Effector memory CD4-positive, alpha-beta T cell (primary cell): ENCODE data around the gene COL26A1.
A peak's percentile ranks its signal among the peaks of the same experiment; 100 is the strongest.
"Not testable (repeated sequence)": the region's sequence is repeated elsewhere in the genome, so short reads cannot be mapped to it uniquely, and the experiment has no call there.

ENCODE experiments used
- DNase-seq, 3 donors: peaks; one replicate each; pipeline ENCODE4 v3.0.0-alpha.2; 2020
- H3K27ac ChIP-seq: 2 replicates; pipeline ENCODE4 v1.7.0; 2013; ENCODE audit warnings: mild to moderate bottlenecking, low read length, moderate library complexity; ENCODE audit not compliant: insufficient read depth, poor library complexity, severe bottlenecking
- H3K27me3 ChIP-seq: replicated peaks from 2 replicates; pipeline ENCODE4 v1.7.0; 2013; ENCODE audit warnings: mild to moderate bottlenecking, low read length; ENCODE audit not compliant: insufficient read depth, control insufficient read depth, poor library complexity, severe bottlenecking
- H3K36me3 ChIP-seq: 2 replicates; pipeline ENCODE4 v1.7.0; 2013; ENCODE audit warnings: mild to moderate bottlenecking, low read length, moderate library complexity; ENCODE audit not compliant: control insufficient read depth, insufficient read depth
- H3K4me1 ChIP-seq: 2 replicates; pipeline ENCODE4 v1.7.0; 2013; ENCODE audit warnings: low read length, mild to moderate bottlenecking; ENCODE audit not compliant: control insufficient read depth, insufficient read depth, poor library complexity, severe bottlenecking
- H3K4me3 ChIP-seq: 2 replicates; pipeline ENCODE4 v1.7.0; 2013; ENCODE audit warnings: low read length, low read depth, mild to moderate bottlenecking; ENCODE audit not compliant: insufficient read depth, poor library complexity, severe bottlenecking
- H3K9me3 ChIP-seq: 2 replicates; pipeline ENCODE4 v1.7.0; 2013; ENCODE audit warnings: mild to moderate bottlenecking, low read length, moderate library complexity; ENCODE audit not compliant: control insufficient read depth

Gene COL26A1

DNA sequence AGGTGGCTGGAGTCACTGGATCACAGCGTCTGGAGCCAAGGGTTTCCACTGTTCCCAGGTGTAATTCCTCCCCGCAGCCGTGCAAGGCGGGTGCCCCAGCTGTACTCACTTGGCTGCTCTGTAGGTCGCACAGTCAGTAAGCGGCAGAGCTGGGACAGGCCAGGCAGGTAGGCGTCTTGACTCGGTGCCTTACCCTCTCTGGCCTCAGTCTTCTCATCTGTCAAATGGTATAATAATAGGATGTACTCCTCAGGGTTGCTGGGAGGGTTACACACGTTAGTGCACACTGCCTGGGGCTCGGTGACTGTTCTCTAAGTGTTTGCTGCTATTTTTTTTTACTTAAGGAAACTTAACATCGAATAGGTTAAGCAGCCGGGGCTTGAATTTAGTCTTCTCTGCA is 239.4 kb downstream of the COL26A1 start:
- Histone ChIP-seq H3K36me3 (no peaks in the 10 kb centered on the region), H3K9me3 (no peaks in the 10 kb centered on the region), H3K4me3 (no peak overlapping the region), H3K27me3 (no peaks in the 10 kb centered on the region), H3K27ac (no peak overlapping the region), H3K4me1 (no peaks in the 10 kb centered on the region)
- no peak for DNase-seq

DNA sequence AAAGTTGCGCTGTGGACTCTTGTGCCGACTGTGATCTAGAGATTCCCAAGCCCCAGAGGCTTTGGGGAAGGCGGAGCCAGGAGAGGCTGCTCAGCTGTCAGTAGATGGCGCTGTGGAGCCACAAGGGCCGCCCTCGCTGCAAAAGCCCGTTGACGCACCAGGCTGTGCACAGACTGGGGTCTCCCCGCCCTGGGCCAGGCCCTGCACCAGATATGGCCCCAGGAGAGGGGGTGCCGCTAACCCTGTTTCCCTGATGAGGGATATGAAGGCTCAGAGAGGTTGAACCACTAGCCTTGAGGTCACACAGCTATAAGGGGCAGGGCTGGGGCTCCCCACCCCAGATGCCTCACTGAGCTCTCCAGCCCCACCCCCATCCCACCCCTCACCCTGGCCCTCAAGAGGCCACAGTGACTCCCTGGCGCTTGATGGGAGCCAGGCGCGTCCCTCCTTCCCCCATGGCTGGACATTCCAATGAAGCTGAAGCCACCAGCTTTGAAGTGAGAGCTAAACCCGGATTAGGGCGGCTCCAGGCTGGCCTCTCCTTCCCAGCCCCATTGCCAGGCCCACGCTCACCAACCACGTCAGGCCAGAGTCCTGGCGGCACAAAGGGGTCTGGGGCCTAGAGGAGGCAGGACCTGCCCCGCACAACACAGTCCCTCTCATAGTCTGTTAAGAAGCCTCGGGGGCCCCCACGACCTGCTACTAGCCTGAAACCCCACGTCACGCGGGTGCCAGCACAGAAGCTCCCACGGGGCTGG is 240.0 kb downstream of the COL26A1 start:
- no peaks in the 10 kb centered on the region for H3K4me1 ChIP-seq
- H3K36me3 ChIP-seq, result no peaks in the 10 kb centered on the region
- H3K9me3 ChIP-seq, result no peaks in the 10 kb centered on the region
- peak; percentile 13 to 40 (median 19) for DNase-seq
- no peak overlapping the region for H3K27ac ChIP-seq
- no peak overlapping the region for H3K4me3 ChIP-seq
- H3K27me3 ChIP-seq, result no peaks in the 10 kb centered on the region

DNA sequence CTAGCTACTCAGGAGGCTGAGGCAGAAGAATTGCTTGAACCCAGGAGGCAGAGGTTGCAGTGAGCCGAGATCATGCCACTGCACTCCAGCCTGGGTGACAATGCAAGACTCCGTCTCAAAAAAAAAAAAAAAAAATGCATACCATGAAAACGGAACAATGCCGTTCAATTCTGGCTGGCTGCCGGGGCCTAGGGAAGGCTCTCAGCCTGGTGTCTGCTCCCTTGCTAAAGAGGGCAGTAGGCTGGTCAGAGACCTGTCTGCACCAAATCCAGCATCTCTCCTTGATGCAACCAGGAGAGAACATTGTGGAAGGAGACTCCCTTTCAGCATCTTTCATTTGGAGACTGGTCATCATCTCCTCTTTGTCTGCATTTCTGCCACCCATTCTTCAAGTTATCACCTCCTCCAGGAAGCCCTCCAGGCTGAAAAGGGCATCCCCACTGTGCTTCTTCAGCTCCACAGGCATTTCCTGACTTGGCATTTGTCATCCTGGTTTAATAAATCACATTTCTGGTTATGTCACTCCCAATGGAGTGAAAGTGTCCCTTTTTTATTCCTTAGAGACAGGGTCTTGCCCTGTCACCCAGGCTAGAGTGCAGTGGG is 241.8 kb downstream of the COL26A1 start:
- Histone ChIP-seq H3K4me1 (no peaks in the 10 kb centered on the region), H3K9me3 (no peaks in the 10 kb centered on the region), H3K36me3 (no peaks in the 10 kb centered on the region), H3K4me3 (no peak overlapping the region), H3K27ac (no peak overlapping the region), H3K27me3 (no peaks in the 10 kb centered on the region)
- no peak for DNase-seq

DNA sequence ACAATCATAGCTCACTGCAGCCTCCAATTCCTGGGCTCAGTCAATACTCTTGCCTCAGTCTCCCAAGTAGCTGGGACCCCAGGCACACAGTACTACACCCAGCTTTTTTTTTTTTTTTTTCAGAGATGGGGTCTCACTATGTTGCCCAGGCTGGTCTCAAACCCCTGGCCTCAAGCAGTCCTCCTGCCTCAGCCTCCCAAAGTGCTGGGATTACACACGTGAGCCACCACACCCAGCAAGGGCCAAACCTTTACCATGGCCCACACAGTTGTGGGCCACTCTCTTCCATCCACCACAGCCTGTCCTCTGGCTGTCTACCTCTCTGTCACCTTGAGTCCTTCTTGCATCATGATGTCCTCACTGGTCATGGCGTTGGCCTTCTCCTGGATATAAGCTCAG is 242.3 kb downstream of the COL26A1 start:
- H3K4me3 ChIP-seq, H3K27me3 ChIP-seq, H3K4me1 ChIP-seq, H3K9me3 ChIP-seq, DNase-seq, H3K36me3 ChIP-seq, H3K27ac ChIP-seq: not testable (repeated sequence)

DNA sequence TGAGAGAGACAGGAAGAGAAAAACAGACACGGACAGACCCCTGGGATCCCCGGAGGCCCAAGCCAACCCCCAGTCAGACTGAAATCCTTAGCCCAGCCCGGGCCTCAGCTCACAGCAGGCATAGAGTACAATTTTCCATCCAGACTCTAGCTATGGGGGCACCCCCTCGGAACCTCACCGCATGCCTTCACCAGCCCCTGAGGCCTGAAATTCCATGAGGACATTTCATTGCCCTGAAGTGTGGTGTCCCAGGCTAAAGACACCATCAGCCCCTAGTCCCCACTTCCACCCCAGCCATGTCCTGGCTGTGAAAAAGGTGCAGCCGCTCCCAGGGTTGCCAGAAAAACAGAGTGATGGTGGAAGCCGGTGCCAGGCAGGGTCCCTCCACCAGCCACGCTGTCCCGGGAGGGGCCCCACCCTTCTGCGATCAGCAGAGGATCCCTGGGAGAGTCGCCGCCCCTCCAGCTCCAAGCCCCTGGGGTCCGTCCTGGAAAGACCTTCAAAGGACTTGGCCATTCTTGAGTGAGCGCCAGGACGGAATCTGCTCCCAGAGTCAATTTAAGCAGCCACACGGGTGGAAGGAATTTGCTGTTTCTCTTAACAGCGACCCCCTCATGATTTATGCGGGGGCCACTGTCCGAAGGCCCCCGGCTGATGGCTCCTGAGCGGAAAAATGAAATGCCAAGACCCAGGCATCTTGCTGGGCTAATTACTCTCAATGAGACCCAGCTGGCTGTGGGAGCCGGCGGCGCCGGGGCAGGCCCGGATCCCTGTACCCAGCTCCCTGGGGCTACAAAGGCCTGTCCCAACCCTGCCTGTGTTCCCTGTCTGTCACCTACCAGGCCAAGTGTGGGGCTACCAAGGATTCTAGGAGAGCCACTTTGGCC is 243.2 kb downstream of the COL26A1 start:
- no peak for DNase-seq
- Histone ChIP-seq H3K27me3 (no peaks in the 10 kb centered on the region), H3K4me3 (no peak overlapping the region), H3K9me3 (no peaks in the 10 kb centered on the region), H3K4me1 (no peaks in the 10 kb centered on the region), H3K36me3 (no peaks in the 10 kb centered on the region), H3K27ac (no peak overlapping the region)

DNA sequence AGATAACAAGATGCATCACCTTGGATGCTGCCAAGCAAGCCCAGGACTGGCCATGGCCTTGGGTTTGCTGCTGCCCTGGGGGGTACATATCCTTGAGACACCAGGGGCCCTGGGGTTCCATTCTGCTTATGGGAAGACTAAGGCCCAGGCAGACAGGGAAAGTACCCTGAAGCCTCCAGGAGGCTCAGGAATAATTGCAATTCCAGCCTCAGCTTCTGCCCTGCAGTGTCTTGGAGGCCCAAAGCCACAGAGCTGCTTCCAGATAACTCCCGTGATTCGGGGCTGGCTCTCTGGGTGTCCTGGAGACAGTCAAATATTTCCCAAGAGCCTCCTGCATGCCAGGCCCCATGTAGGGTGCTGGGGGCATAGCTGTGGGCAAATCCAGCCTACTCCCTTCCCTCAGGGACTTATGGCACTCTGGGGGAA is 243.8 kb downstream of the COL26A1 start:
- Histone ChIP-seq H3K4me3 (no peak overlapping the region), H3K36me3 (no peaks in the 10 kb centered on the region), H3K27me3 (no peaks in the 10 kb centered on the region), H3K4me1 (no peaks in the 10 kb centered on the region), H3K27ac (no peak overlapping the region), H3K9me3 (no peaks in the 10 kb centered on the region)
- no peak for DNase-seq
